K562 (cell line): ENCODE measurements around the gene FAM50A. TPM values are rescaled to one million over a fixed set of nuclear protein-coding genes. Genes with fewer than 3 reads are reported as not detected.

Experiments used
- ARID3B ChIP-seq: fragments of 250-450 bp; sonication (Bioruptor Pico); IDR thresholded peaks from 2 replicates; pipeline ENCODE4 v1.4.0; 2020; ENCODE audit warnings: borderline replicate concordance
- ATF1 ChIP-seq, 2 experiments: fragments of 450-650 bp in 1 of 2; IDR thresholded peaks; 2 replicates each; pipeline ENCODE4 v1.6.1; 2016; ENCODE audit warnings: missing compliant biosample characterization in 1 of 2, missing genetic modification characterization in 1 of 2
- FOXK2 ChIP-seq, 2 experiments: fragments of 450-650 bp; IDR thresholded peaks in 1 of 2; conservative IDR thresholded peaks in 1 of 2; 2 replicates each; pipeline ENCODE4 v1.6.1; 2016; ENCODE audit warnings: low read depth in 2 of 2, mild to moderate bottlenecking in 1 of 2
- HDAC1 ChIP-seq, 2 experiments: fragments of 450-650 bp; IDR thresholded peaks; 2 replicates each; pipeline ENCODE4 v1.6.1; 2016 to 2017; ENCODE audit warnings: inconsistent platforms in 1 of 2, mild to moderate bottlenecking in 1 of 2, moderate library complexity in 1 of 2
- HMGN3 ChIP-seq: IDR thresholded peaks from 2 replicates; pipeline ENCODE4 v1.6.1; 2011; ENCODE audit warnings: borderline replicate concordance, low read depth, mild to moderate bottlenecking, mixed read lengths, low read length; ENCODE audit not compliant: insufficient read length; ENCODE audit errors: extremely low read depth
- ILF3 ChIP-seq: fragments of 450-650 bp; IDR thresholded peaks from 2 replicates; pipeline ENCODE4 v1.6.1; 2018; ENCODE audit warnings: antibody characterized with exemption, mild to moderate bottlenecking, moderate library complexity, borderline replicate concordance
- IRF1 ChIP-seq: sonication (generic); formaldehyde crosslinking; IDR thresholded peaks from 2 replicates; pipeline ENCODE4 v1.8.0; 2022; ENCODE audit warnings: missing genetic modification reagents, mild to moderate bottlenecking, borderline replicate concordance
- LEF1 ChIP-seq: fragments of 450-650 bp; IDR thresholded peaks from 2 replicates; pipeline ENCODE4 v1.6.1; 2016; ENCODE audit warnings: mild to moderate bottlenecking
- MAFG ChIP-seq: fragments of 450-650 bp; conservative IDR thresholded peaks from 2 replicates; pipeline ENCODE4 v1.6.1; 2016; ENCODE audit warnings: missing genetic modification characterization, missing compliant biosample characterization
- MCM7 ChIP-seq, 2 experiments: fragments of 450-650 bp; IDR thresholded peaks; 2 replicates each; pipeline ENCODE4 v1.6.1; 2016 to 2018
- SMARCA5 ChIP-seq: fragments of 450-650 bp; IDR thresholded peaks from 2 replicates; pipeline ENCODE4 v1.6.1; 2016
- SMARCE1 ChIP-seq: fragments of 450-650 bp; IDR thresholded peaks from 2 replicates; pipeline ENCODE4 v1.7.1; 2016; ENCODE audit warnings: mild to moderate bottlenecking
- SP2 ChIP-seq: IDR thresholded peaks from 2 replicates; pipeline ENCODE4 v1.6.1; 2011; ENCODE audit warnings: mild to moderate bottlenecking, low read depth, low read length, moderate library complexity; ENCODE audit not compliant: poor library complexity, severe bottlenecking; ENCODE audit errors: extremely low read depth
- SRSF1 ChIP-seq: fragments of 200-400 bp; formaldehyde crosslinking; IDR thresholded peaks from 2 replicates; pipeline ENCODE4 v1.6.1; 2017; ENCODE audit warnings: mild to moderate bottlenecking, low read depth, low read length, moderate library complexity
- STAT5A ChIP-seq: IDR thresholded peaks from 2 replicates; pipeline ENCODE4 v1.6.1; 2012; ENCODE audit warnings: low read length, inconsistent platforms, borderline replicate concordance
- TBL1XR1 ChIP-seq, 2 experiments: IDR thresholded peaks; 2 replicates each; pipeline ENCODE4 v1.6.1; 2012; ENCODE audit warnings: improper control_type of control experiment in 2 of 2, low read length in 2 of 2, mild to moderate bottlenecking in 1 of 2
- TEAD4 ChIP-seq, 2 experiments: sonication (generic) in 1 of 2; formaldehyde crosslinking in 1 of 2; IDR thresholded peaks; 2 replicates each; pipeline versions ENCODE4 v1.6.1 to v1.8.0; 2012 to 2022; ENCODE audit warnings: borderline replicate concordance in 1 of 2, inconsistent platforms in 1 of 2, low read length in 1 of 2, mild to moderate bottlenecking in 1 of 2, missing genetic modification reagents in 1 of 2
- THAP7 ChIP-seq: fragments of 250-450 bp; sonication (Bioruptor Pico); IDR thresholded peaks from 2 replicates; pipeline ENCODE4 v1.5.0; 2021
- ZEB2 ChIP-seq: fragments of 450-650 bp; IDR thresholded peaks from 2 replicates; pipeline ENCODE4 v1.6.1; 2016
- ZNF316 ChIP-seq: fragments of 450-650 bp; IDR thresholded peaks from 2 replicates; pipeline ENCODE4 v1.6.1; 2016
- ZNF395 ChIP-seq: fragments of 200-800 bp; sonication (Bioruptor generic); IDR thresholded peaks from 2 replicates; pipeline ENCODE4 v1.6.1; 2017; ENCODE audit warnings: missing genetic modification characterization, missing compliant biosample characterization
- ZNF584 ChIP-seq: fragments of 200-800 bp; sonication (Bioruptor generic); IDR thresholded peaks from 2 replicates; pipeline ENCODE4 v1.6.1; 2016; ENCODE audit warnings: low read depth, mild to moderate bottlenecking, missing genetic modification characterization, missing compliant biosample characterization
- polyA plus RNA-seq, 8 experiments: library from polyadenylated mRNA; depleted of rRNA in 4 of 8; stranded (reverse) in 5 of 8; unstranded in 3 of 8; fragments of >200 nt; fragmentation: Nextera tagmentation in 2 of 8; fragmentation: Illumina TruSeq in 1 of 8; extraction: Ambion mirVana in 2 of 8; extraction: Trizol in 1 of 8; gene quantifications; 2 replicates each; pipeline versions ENCODE4 v1.2.1 to v1.2.3, GENCODE V29; 2011 to 2014; ENCODE audit warnings: inconsistent platforms in 1 of 8, missing spikeins in 1 of 8
- total RNA-seq, 7 experiments: library from RNA; depleted of rRNA in 6 of 7; stranded (reverse); fragments of >200 nt in 6 of 7; fragmentation: Illumina TruSeq in 2 of 7; extraction: Trizol in 2 of 7; gene quantifications; 2 replicates each; pipeline versions ENCODE4 v1.2.1 to v1.2.3, GENCODE V29; 2011 to 2021; ENCODE audit warnings: low replicate concordance in 1 of 7

The FAM50A gene
- total and polyA plus RNA-seq, 9 of the 15 experiments (the other 6 are each of a cell fraction or from before 2014, with no cell fraction given): 4.4 to 114 (median 67.3) TPM

- peak; percentile 77 for TF ChIP-seq TEAD4 (IDR thresholded peaks at IDR 0.05; ENCODE audit: low read length)
- TF ChIP-seq TEAD4 (CRISPR knock-in tag; IDR thresholded peaks at IDR 0.05; ENCODE audit: borderline replicate concordance): no peak
- TF ChIP-seq TBL1XR1 (IDR thresholded peaks at IDR 0.05; ENCODE audit: low read length in 2 of 2): peak; percentile 27 to 73; a peak in 2 of 4 replicates
- peak in 1 of 2 experiments; percentile 60; a peak in 2 of 4 replicates for TF ChIP-seq HDAC1 (IDR thresholded peaks at IDR 0.05)
- 0 out of 4 replicates have a peak, but pooled peaks of 1 of the 2 experiments have one; percentile 20 for TF ChIP-seq FOXK2 (conservative IDR thresholded peaks at IDR 0.05 in 1 of 2, IDR thresholded peaks at IDR 0.05 in 1 of 2; ENCODE audit: low read depth in 2 of 2)
- no peak for TF ChIP-seq ATF1 (CRISPR knock-in tag; IDR thresholded peaks at IDR 0.05)
- TF ChIP-seq ATF1 (tag; IDR thresholded peaks at IDR 0.05): peak; percentile 53
- peak; percentile 17; the same call in 1 of the 2 replicates for TF ChIP-seq ZNF395 (CRISPR knock-in tag)
- peak; percentile 96 for TF ChIP-seq MAFG (tag)
- peak; percentile 12; the same call in 1 of the 2 replicates for TF ChIP-seq SMARCA5
- no peak for TF ChIP-seq SP2
- TF ChIP-seq ARID3B (CRISPR knock-in tag): no peak
- TF ChIP-seq HMGN3: no peak
- peak; percentile 59; the same call in 1 of the 2 replicates for TF ChIP-seq LEF1
- no peak for TF ChIP-seq MCM7 (IDR thresholded peaks at IDR 0.05)
- peak; percentile 77 for TF ChIP-seq SMARCE1
- no peak for TF ChIP-seq IRF1 (CRISPR knock-in tag)
- peak; percentile 77 for TF ChIP-seq ZEB2
- peak; percentile 48; the same call in 1 of the 2 replicates for TF ChIP-seq STAT5A
- TF ChIP-seq ZNF316: peak; percentile 99
- no peak for TF ChIP-seq ZNF584 (CRISPR knock-in tag)
- TF ChIP-seq SRSF1: no peak
- TF ChIP-seq THAP7 (CRISPR knock-in tag): no peak
- no peak for TF ChIP-seq ILF3
- TF ChIP-seq, all 486 proteins: peak for 74
Measured at GRCh38 chrX:154495472-154495922, 51.6 kb downstream of the FAM50A start (continued).
